ENCODE measurements around the gene ESR2. TPM values are rescaled to one million over a fixed set of nuclear protein-coding genes. Genes with fewer than 3 reads are reported as not detected.
A peak's percentile ranks its signal among the peaks of the same experiment; 100 is the strongest.

ESR2 gene
- total RNA-seq, 4 donors from 2014 or later = 1.4 to 1.6 (median 1.5) TPM

DNA sequence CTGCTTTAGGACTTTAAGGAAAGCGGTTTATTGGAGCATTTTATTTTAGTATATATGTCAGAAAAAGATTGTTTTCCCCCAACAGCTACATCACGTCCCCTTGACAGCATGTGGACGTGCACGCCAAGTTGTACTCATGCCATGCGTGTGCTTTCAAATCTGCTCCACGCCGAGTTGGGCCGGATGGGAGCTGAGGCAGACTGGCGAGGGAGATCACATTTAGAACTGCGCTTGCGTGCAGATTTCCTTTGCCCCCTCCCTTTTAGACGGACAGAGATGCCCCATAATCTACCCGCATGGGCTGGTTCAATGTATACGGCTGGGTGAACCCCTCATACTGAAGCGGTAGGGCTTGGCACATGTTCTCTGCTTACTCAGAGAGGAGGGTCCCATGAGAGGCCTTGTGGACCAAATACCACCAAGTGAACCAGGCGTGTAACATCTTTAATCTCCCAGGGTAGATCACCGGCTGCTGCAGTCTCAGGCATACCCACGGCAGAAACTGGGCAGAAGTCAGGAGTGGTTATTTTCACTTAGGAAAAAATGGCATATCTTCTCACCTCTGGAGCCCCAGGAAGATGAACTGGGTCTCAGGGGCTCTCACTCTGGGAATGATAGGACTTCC lies 92.1 kb downstream of the ESR2 start:
- ATAC-seq (ENCODE audit: low FRiP score) = no peak
- TF ChIP-seq, protein P1, sequence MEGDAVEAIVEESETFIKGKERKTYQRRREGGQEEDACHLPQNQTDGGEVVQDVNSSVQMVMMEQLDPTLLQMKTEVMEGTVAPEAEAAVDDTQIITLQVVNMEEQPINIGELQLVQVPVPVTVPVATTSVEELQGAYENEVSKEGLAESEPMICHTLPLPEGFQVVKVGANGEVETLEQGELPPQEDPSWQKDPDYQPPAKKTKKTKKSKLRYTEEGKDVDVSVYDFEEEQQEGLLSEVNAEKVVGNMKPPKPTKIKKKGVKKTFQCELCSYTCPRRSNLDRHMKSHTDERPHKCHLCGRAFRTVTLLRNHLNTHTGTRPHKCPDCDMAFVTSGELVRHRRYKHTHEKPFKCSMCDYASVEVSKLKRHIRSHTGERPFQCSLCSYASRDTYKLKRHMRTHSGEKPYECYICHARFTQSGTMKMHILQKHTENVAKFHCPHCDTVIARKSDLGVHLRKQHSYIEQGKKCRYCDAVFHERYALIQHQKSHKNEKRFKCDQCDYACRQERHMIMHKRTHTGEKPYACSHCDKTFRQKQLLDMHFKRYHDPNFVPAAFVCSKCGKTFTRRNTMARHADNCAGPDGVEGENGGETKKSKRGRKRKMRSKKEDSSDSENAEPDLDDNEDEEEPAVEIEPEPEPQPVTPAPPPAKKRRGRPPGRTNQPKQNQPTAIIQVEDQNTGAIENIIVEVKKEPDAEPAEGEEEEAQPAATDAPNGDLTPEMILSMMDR (IDR thresholded peaks at IDR 0.05) = no peak
- DNase-seq (ENCODE audit: low spot score) = no peak

DNA sequence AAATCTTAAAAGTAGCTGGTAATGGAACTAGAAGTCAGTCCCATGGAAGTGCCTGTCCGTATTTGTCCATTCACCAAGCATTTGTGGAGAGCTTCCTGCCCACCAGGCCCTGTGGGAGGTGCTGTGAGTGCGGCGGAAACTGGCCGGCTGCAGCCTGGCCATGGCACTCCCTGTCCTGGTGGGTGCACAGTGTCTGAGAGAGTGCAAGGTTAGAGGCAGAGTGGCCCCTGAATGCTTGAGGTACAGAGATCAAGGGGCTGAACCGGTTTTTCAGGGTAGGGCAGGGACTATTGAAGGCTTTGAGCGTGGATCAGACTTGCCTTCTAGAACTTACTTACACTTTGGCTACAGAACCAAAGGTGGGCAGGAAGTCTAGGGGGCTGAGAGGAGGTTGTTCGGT lies 92.9 kb downstream of the ESR2 start:
- ATAC-seq (ENCODE audit: low FRiP score) = no peak
- TF ChIP-seq, protein P1 (IDR thresholded peaks at IDR 0.05) = no peak
- DNase-seq (ENCODE audit: low spot score) = no peak

DNA sequence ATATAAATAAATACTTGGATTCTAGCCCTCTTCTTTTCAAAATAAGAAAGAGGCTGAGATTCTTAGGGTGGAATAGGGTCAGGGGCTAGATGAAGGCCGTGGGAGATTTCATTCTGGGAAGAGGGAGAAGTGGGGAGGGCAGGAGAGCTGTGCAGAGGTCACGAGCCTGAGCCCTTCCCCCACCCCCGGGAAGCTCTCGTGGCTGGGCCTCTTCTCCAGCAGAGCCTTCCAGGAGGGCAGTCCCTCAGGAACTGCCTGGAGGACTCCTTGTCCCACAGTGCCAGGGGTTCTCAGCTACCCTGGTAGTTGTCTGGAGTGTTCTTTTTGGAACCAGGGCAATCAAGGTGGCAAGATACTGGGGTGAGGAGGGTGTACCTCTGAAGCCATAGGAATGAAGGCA lies 94.0 kb downstream of the ESR2 start:
- ATAC-seq (ENCODE audit: low FRiP score) = no peak

DNA sequence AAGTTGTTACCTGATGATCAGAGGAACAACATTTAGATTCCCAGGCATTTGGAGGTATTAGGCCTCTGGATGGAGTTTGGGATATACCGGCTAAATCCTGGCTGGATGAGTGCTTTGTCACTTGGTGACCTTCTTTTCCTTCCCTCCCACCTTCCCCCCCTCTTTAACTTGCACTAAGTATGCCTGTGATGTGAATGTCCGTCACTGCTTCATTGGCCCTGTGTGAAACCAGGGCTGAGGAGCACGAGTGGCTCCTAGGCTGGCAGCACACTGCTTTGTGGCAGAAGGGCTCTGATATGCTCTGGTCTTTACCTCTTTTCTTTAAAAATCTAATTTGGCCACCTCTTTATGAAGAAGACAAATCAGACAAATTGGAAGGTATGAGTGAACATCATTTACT lies 95.7 kb downstream of the ESR2 start:
- ATAC-seq (ENCODE audit: low FRiP score) = no peak
- TF ChIP-seq, protein P1 (IDR thresholded peaks at IDR 0.05) = no peak

More for the DNA sequence above, 94.0 kb downstream of the ESR2 start:
- DNase-seq (ENCODE audit: low spot score) = no peak
- TF ChIP-seq, protein P1 (IDR thresholded peaks at IDR 0.05) = no peak

DNA sequence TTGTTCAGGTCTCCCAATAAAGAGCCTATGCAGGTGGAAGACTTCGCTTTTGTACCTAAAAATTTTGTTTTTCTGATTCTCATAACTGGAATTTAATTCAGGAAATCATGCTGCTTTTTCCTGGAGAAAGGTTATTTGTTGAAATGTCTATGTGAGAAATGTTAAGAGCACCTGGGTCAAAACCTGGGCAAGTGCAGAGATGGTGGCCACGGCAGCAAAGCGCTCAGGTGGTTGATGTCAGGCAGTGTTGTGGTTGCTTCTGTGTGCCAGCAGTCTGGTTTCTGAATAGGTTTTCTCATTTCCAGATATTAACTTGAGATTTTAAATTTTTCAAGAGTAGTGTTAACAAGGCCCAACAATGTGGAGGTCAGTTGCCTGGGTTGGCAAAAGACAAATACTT lies 96.2 kb downstream of the ESR2 start:
- ATAC-seq (ENCODE audit: low FRiP score) (no peak), DNase-seq (ENCODE audit: low spot score) (no peak)
- TF ChIP-seq, protein P1 (IDR thresholded peaks at IDR 0.05) = no peak

More for the DNA sequence above, 95.7 kb downstream of the ESR2 start:
- DNase-seq (ENCODE audit: low spot score) = no peak

DNA sequence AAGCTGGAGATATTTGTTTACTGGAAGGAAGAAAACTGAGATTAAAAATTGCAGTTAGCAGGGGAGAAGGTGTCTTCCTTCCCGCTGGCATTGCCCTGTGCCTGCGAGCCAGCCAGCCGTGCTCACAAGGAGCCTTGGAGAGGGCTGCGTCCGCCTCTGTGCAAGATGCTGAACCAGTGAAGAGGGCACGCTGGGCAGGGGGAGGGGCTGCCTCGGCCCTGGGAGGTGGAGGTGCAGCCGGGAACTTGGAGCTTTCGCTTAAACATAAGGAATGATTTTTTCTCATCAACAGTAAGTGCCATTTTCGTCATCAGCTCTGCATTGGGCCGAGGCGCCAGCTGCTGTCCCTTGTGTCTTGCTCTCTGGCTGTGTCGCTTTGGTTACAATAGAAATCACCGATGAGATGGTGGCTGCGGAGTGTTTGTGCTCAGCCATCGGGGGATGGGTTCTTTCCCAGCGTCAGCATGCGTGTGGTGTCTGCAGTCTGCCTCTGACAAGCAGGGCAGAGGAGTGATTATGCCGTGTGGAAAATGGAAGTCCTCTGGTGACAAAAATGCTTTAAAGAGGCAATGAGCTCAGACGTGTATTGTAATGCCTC lies 97.3 kb downstream of the ESR2 start:
- peak; percentile 70 for ATAC-seq (ENCODE audit: low FRiP score)
- TF ChIP-seq, protein P1 (IDR thresholded peaks at IDR 0.05) = no peak
- no peak for DNase-seq (ENCODE audit: low spot score)

DNA sequence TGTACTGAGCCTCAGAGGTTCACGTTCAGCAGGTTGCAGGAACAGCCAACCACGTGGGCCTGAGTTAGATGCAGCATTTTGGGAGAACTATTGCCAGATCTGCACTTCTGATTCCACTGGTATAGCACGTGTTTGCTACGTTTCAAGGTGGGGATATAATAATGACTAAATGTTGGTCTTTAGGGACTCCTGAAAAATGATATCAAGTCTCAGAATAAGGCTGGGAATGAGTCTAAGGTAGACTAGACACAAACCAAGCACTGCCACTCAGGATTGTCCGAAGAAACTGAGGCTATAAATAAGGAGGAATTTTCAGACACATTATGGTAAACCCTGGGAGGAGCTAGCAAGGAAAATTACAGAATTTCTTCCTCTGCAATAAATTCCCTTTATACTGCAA lies 98.1 kb downstream of the ESR2 start:
- TF ChIP-seq, protein P1 (IDR thresholded peaks at IDR 0.05) = no peak
- DNase-seq (ENCODE audit: low spot score) (no peak), ATAC-seq (ENCODE audit: low FRiP score) (no peak)

Data from omental fat pad (tissue), 4 donors.